Stimulated activated naive CD4-positive, alpha-beta T cell (primary cell): ENCODE data around the gene PAGR1.
"Not testable (repeated sequence)": the region's sequence is repeated elsewhere in the genome, so short reads cannot be mapped to it uniquely, and the experiment has no call there.

Source experiments
- DNase-seq, 6 experiments: peaks; one replicate each; lab custom pipeline; 2025; lab: John Stamatoyannopoulos, UW

PAGR1 gene

DNA sequence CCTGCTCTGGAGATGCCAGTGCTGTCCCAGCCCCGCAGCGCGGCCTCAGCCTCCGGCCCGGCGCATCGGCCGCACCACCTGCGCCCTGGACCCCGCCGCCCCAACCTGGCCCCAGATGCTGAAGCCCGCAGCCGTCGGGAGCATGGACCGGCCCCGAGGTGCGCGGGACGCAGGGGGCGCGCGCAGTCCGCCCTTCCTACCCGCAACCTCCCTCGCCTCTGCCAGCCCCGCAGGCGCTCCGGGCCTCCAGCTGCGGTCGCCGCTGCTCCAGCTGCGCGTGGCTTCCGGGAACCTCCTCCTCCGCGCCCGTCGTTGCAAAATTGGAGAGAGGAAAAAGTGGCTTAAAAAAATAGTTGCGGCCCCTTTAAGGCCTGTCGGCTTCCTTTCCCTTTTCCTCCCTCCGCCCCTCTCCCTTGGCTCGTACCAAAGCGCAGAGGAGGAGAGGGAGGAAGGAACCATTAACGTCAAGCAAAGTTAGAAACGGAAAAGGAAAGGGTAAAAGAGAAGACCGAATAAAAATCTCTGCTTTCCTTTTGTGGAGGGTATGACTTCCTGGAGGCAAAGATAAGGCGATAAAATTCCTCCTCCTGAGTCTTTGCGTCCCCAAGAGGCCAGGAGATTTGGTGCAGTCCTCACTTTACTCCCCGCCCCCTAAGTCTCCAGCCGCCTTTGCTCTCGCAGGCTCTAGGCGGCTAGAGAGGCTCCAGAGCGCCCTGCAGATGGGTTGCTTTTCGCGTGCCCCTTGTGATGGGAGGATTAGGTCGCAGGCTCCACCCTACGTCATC lies 47.1 kb downstream of the PAGR1 start, which contains the start of gene CDIPT:
CDIPT (minus strand) TSS at position 343 of the 785 bp plus-strand sequence. CDS start 369 bp downstream, outside the sequence.
- DNase-seq: peak; percentile 81 to 99 (median 92)

DNA sequence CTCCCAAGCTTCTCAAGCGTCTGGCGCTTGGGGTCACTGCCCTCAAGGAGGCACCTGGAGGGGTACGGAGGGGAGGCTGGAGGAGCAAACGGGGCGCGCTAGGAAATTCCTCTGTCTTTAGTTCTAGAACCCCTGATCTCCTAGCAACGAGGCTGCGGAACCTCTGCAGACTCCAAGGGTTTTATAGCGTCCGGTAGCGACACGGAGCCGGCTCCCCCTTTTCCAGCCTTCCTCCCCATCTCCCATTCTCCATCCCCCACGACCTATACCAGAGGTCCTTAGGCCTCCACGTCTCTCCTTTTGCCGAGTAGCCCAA lies 47.7 kb downstream of the PAGR1 start:
- no peak for DNase-seq

DNA sequence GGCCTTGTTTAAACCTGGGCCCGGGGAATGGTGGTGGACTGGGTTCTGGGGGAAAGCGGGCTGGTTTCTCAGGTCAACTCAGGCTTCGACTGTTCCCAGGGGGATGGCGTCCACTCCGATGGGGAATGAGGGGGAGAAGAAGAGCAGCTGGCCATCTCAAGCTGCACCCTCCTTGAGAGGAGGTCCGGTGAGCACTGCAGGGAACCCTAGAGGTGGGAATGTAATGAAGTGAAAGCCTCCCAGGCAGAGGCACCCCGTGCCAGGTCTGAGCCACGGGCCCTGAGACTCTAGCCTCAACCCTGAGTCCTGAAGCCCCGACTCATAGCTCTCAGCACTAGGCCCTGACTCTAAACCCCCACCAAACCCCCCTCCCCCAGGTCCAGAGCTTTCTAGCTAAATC lies 48.3 kb downstream of the PAGR1 start:
- no peak for DNase-seq

DNA sequence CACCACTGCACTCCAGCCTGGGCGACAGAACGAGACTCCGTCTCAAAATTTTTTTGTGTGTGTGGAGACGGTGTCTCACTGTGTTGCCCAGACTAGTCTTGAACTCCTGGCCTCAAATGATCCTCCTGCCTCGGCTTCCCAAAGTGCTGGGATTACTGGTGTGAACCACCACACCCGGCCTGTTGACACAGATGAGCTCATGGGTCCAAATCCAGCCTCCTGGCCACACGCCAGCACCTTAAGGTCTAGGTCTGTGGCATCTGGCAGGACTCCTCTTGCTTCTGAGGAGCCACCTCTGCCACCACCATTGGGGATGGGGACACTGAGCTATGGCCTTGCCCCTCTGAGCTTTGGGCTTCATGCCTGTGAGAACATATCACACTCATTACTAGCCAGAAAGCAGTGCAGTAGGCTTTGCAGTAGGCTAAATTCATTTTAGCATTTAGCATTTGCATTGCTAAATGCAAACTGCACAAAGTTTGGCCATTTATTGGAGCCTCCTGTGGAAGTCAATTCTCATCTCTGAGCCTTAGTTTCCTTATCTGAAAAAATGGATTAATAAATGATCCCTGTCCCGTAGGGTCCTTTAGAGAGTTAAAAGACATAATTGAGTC lies 52.6 kb downstream of the PAGR1 start:
- DNase-seq: no peak

DNA sequence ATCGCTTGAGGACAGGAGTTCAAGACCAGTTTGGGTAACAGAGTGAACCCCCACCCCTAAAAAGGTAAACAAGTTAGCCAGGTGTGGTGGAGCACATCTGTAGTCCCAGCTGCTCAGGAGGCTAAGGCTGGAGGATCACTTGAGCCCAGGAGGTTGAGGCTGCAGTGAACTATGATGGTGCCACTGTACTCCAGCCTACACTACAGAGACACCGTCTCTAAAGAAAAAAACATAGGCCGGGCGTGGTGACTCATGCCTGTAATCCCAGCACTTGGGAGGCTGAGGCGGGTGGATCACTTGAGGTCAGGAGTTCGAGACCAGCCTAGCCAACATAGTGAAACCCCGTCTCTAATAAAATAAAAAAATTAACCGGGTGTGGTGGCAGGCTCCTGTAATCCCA lies 53.1 kb downstream of the PAGR1 start:
- not testable (repeated sequence) for DNase-seq
